ENCODE measurements around the gene CCDC85A. TPM values are rescaled to one million over a fixed set of nuclear protein-coding genes. Genes with fewer than 3 reads are reported as not detected.

CCDC85A gene
- total RNA-seq, 1 donor from 2014 or later = not detected

- Mint-ChIP-seq H3K4me1 (no peaks in the 10 kb centered on the region), H3K27me3 (no peaks in the 10 kb centered on the region), H3K27ac (no peak overlapping the region), H3K4me3 (no peak overlapping the region), H3K9me3 (peaks cover 7% of the 10 kb centered on the region), H3K36me3 (ENCODE audit: low read depth) (no peaks in the 10 kb centered on the region)
- DNase-seq (no peak), ATAC-seq (ENCODE audit: low read depth) (no peak)
- TF ChIP-seq, protein P1, sequence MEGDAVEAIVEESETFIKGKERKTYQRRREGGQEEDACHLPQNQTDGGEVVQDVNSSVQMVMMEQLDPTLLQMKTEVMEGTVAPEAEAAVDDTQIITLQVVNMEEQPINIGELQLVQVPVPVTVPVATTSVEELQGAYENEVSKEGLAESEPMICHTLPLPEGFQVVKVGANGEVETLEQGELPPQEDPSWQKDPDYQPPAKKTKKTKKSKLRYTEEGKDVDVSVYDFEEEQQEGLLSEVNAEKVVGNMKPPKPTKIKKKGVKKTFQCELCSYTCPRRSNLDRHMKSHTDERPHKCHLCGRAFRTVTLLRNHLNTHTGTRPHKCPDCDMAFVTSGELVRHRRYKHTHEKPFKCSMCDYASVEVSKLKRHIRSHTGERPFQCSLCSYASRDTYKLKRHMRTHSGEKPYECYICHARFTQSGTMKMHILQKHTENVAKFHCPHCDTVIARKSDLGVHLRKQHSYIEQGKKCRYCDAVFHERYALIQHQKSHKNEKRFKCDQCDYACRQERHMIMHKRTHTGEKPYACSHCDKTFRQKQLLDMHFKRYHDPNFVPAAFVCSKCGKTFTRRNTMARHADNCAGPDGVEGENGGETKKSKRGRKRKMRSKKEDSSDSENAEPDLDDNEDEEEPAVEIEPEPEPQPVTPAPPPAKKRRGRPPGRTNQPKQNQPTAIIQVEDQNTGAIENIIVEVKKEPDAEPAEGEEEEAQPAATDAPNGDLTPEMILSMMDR (IDR thresholded peaks at IDR 0.05) = no peak
- intact Hi-C loops (cut with micrococcal nuclease) = no loop called here
- POLR2A ChIA-PET = no interaction called here
- CTCF ChIA-PET = no interaction called here
Observed at GRCh38 chr2:56287974-56288373, 104.2 kb downstream of the CCDC85A start.

DNA sequence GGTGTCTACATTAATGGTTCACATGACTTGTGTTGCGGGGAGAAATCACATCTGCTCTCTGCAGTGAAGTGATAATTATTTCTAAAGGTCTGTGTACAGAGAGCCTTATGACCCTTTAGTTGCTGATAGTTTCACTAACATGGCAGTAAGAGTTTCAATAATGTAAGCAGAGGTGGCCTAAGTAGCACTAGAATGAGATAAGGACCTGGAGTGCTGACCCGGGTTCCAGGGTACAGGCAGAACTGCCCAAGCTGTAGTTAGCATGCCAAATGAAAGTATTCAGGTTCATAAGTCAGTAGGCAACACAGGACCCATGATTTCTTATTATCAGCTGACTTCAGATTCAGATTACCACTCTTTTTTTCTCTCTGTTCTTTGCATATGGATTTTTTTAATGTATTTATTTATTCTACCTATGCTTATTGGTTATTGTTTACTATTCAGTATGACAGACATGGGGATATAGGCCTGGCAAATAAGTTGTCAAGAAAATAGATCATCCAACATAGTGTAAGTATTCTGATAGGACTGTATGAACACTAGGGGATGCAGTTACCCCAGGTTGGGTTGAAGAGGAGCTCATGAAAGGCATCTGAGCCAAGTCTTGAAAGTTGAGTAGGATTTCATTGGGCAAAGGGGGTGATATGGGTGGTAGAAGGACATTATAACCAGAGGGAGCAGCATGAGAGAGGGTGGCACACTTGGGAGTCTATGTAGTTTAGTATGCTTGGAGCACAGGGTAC, 105.2 kb downstream of the CCDC85A start:
- Mint-ChIP-seq H3K27me3 (no peaks in the 10 kb centered on the region), H3K4me1 (no peaks in the 10 kb centered on the region), H3K9me3 (peaks cover 7% of the 10 kb centered on the region), H3K27ac (no peak overlapping the region), H3K4me3 (no peak overlapping the region), H3K36me3 (ENCODE audit: low read depth) (no peaks in the 10 kb centered on the region)
- DNase-seq = no peak
- TF ChIP-seq, protein P1 (IDR thresholded peaks at IDR 0.05) = no peak
- intact Hi-C loops (cut with micrococcal nuclease) = no loop called here
- CTCF ChIA-PET = no interaction called here
- POLR2A ChIA-PET = no interaction called here
- no peak for ATAC-seq (ENCODE audit: low read depth)

- no peak for ATAC-seq (ENCODE audit: low read depth)
- intact Hi-C loops (cut with micrococcal nuclease) = no loop called here
- Mint-ChIP-seq H3K9me3 (no peaks in the 10 kb centered on the region), H3K27ac (no peak overlapping the region), H3K4me1 (no peaks in the 10 kb centered on the region), H3K4me3 (no peak overlapping the region), H3K27me3 (no peaks in the 10 kb centered on the region), H3K36me3 (ENCODE audit: low read depth) (no peaks in the 10 kb centered on the region)
- ChIA-PET CTCF (no interaction called here), POLR2A (no interaction called here)
- no peak for DNase-seq
- TF ChIP-seq, protein P1 (IDR thresholded peaks at IDR 0.05) = no peak
Observed at GRCh38 chr2:56291711-56292110, 107.9 kb downstream of the CCDC85A start.

GRCh38 chr2:56292951-56293350, 109.2 kb downstream of the CCDC85A start:
- intact Hi-C loops (cut with micrococcal nuclease) = no loop called here
- CTCF ChIA-PET = no interaction called here
- POLR2A ChIA-PET = no interaction called here
- Mint-ChIP-seq H3K27me3 (no peaks in the 10 kb centered on the region), H3K4me1 (no peaks in the 10 kb centered on the region), H3K9me3 (no peaks in the 10 kb centered on the region), H3K36me3 (ENCODE audit: low read depth) (no peaks in the 10 kb centered on the region), H3K27ac (no peak overlapping the region), H3K4me3 (no peak overlapping the region)
- DNase-seq (no peak), ATAC-seq (ENCODE audit: low read depth) (no peak)
- TF ChIP-seq, protein P1 (IDR thresholded peaks at IDR 0.05) = no peak

DNA sequence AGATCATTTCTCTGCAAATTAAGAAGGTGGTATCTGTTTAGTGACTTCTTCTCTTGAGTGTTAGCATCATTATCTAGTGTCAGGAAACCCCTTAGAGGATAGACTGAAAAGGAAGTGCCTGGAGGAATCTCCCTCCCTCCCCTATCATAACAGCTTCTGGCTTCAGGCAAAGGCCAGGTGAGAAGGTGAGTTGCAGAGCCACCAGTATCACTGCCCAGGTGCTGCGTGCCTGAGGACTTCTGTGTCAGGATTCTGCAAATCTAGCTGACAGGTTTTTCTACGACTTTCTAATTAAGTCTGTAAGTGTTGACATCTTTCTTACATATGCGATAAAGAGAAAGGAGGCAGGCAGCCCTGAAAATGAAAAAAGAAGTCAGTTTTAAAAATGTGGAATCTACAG, 111.9 kb downstream of the CCDC85A start:
- ChIA-PET CTCF (no interaction called here), POLR2A (no interaction called here)
- Mint-ChIP-seq H3K27ac (no peak overlapping the region), H3K4me3 (no peak overlapping the region), H3K27me3 (no peaks in the 10 kb centered on the region), H3K36me3 (ENCODE audit: low read depth) (no peaks in the 10 kb centered on the region), H3K4me1 (no peaks in the 10 kb centered on the region), H3K9me3 (no peaks in the 10 kb centered on the region)
- ATAC-seq (ENCODE audit: low read depth) (no peak), DNase-seq (no peak)
- TF ChIP-seq, protein P1 (IDR thresholded peaks at IDR 0.05) = no peak
- intact Hi-C loops (cut with micrococcal nuclease) = no loop called here

Measured in activated B cell treated with CpG ODN at 0.5 μM for 24 hours (primary cell).